GM12865 (cell line): ENCODE data around the gene DLG1.
A peak's percentile ranks its signal among the peaks of the same experiment; 100 is the strongest.

Experiments
- DNase-seq: peaks from one replicate; pipeline ENCODE4 v3.0.0; 2010; ENCODE audit warnings: low read depth
- H3K4me3 ChIP-seq: 2 replicates; pipeline ENCODE4 v1.5.1; 2011; ENCODE audit warnings: mild to moderate bottlenecking, low read depth, low read length, control low read depth
- TF ChIP-seq, protein P1 (sequence below): IDR thresholded peaks from 2 replicates; pipeline ENCODE4 v1.5.1; 2011; ENCODE audit warnings: low read length, control low read depth, low read depth, inconsistent platforms; ENCODE audit not compliant: insufficient read depth; ENCODE audit errors: missing control alignments

DLG1 gene

DNA sequence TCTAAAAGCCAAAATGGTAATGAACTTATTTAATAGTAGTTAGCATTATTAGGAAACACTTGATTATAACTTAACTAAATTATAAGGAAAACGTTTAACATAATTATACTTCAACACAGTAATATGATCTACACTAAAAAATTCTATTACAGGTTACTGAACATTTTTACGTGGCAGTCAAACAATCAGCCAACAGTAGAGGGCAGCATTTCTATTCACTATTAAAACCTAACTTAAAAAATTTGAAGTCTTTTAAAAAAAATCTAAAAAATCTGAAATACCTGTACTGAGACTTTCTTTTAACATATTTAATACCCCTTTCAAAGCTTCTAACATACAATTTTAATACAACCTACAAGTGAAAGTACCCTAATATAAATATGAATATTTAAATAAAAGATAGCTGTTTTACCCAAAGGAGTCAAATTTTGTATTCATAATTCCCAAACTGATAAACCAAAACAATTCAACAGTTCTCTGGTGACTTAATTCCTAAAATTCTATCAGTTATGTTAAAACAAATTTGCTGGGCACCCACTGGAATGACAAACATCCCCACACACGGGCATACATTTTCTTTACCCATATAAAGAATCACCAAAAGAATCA is 41.5 kb downstream of the DLG1 start:
- no peak overlapping the region for H3K4me3 ChIP-seq
- TF ChIP-seq, protein P1, sequence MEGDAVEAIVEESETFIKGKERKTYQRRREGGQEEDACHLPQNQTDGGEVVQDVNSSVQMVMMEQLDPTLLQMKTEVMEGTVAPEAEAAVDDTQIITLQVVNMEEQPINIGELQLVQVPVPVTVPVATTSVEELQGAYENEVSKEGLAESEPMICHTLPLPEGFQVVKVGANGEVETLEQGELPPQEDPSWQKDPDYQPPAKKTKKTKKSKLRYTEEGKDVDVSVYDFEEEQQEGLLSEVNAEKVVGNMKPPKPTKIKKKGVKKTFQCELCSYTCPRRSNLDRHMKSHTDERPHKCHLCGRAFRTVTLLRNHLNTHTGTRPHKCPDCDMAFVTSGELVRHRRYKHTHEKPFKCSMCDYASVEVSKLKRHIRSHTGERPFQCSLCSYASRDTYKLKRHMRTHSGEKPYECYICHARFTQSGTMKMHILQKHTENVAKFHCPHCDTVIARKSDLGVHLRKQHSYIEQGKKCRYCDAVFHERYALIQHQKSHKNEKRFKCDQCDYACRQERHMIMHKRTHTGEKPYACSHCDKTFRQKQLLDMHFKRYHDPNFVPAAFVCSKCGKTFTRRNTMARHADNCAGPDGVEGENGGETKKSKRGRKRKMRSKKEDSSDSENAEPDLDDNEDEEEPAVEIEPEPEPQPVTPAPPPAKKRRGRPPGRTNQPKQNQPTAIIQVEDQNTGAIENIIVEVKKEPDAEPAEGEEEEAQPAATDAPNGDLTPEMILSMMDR: peak; percentile 42
- peak; percentile 65 for DNase-seq

DNA sequence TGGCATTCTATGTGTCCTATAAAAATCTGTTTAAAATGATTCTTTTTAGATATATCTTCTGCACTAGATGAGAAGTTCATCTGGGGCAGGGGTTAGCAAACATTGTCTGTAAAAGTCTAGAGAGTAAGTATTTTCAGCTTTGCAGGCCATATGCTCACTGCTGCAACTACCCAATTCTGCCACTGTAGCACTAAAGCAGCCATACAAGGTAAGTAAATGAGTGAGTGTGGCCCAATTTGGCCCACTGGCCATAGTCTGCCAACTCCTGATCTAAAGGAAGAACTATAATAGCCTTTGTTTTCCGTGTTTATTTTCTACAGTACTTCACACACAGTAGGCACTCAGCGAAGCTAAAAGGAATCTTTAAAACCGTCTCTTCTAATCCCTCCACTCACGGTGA is 42.3 kb downstream of the DLG1 start:
- TF ChIP-seq, protein P1: peak; percentile 2
- no peak for DNase-seq
- H3K4me3 ChIP-seq: no peak overlapping the region

DNA sequence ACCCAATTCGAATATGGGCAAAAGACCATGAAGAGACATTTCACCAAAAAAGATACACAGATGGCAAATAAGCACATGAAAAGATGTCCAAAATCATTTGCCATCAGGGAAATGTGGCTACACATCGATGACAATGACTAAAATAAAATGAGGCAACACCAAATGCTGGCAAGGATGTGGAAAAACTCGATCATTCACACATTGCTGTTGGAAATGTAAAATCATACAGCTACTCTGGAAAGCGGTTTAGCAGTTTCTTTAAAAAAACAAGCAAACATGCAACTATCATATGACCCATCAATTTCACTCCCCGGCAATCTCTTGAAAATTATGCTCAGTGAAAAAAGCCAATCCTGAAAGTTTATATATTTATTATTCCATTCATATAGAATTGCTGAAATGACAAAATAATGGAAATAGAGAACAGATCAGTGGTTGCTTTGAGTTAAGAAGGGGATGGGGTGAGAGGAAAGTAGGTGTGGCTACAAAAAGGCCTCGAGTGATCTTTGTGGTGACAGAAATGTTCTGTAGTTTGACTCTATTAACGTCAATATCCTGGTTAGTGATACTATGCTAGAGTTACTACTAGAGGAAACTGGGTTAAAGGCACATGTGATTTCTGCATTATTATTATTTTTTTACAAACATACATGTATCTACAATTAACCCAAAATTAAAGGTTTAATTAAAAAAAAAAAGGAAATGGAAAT is 45.0 kb downstream of the DLG1 start:
- DNase-seq: no peak
- TF ChIP-seq, protein P1: no peak
- H3K4me3 ChIP-seq: no peak overlapping the region

DNA sequence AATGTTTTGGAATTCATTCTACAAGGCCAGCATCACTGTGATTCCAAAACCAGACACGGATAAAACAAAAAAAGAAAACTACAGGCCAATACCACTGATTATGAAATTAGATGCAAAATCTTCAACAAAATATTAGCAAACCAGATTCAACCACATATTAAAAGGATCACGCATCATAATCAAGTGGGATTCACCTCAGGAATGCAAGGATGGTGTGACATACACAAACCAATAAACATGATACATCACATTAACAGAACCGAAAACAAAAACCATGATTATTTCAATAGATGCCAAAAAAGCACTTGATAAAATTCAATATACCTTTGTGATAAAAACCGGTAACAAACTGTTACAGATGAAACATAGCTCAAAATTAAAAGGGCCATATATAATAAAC is 48.9 kb downstream of the DLG1 start:
- H3K4me3 ChIP-seq: no peak overlapping the region
- DNase-seq: no peak
- TF ChIP-seq, protein P1: no peak

DNA sequence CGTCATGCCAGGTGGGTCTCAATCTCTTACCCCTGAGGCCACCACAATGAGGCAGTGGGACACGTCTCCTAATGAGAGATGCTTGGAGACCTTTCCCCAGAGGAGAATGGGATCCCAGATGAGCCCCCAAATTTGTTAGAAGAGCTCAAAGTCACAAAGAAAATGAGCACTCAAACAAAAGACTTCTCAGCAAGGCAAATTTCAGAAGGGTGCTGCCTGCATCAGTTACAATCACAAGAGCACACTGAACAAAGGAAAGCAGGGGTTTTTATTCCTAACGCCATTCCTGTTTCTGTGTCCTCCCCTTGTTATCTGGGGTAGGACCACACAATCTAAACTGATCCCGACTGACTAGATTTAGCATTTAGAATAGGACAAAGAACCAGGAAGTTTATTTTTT is 50.1 kb downstream of the DLG1 start:
- DNase-seq: no peak
- no peak overlapping the region for H3K4me3 ChIP-seq
- TF ChIP-seq, protein P1: no peak

DNA sequence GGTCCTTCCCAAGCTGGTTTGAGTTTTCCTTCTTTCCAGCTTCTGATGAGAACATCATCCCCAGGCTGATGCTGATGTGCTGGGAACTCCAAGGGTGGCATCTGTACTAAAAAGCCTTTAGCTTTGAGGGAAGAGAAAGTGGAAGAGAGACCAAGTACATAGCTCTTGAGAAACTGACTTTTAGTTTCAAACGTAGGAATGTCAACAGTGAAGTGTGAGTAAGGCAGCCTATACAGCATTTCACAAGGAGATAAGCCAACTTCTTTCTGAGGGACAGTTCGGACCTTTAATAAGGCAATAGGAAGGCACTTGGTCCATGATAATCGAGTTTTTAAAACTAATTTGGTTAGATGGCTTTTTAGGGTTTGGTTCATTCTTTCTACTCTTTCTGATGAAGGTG is 53.7 kb downstream of the DLG1 start:
- TF ChIP-seq, protein P1: no peak
- no peak overlapping the region for H3K4me3 ChIP-seq
- DNase-seq: no peak
